HEK293T (cell line): ENCODE data around the gene ENDOD1.

Experiments
- ARNT ChIP-seq: fragments of 450-650 bp; IDR thresholded peaks from 2 replicates; pipeline ENCODE4 v1.6.1; 2017; ENCODE audit warnings: mild to moderate bottlenecking
- BHLHE40 ChIP-seq: fragments of 450-650 bp; IDR thresholded peaks from 2 replicates; pipeline ENCODE4 v1.6.1; 2016; ENCODE audit warnings: mild to moderate bottlenecking, moderate library complexity, borderline replicate concordance
- CTBP1 ChIP-seq: fragments of 450-650 bp; IDR thresholded peaks from 2 replicates; pipeline ENCODE4 v1.6.1; 2016; ENCODE audit warnings: borderline replicate concordance
- ELF4 ChIP-seq: fragments of 450-650 bp; IDR thresholded peaks from 2 replicates; pipeline ENCODE4 v1.6.1; 2017; ENCODE audit warnings: antibody characterized with exemption
- FOXK2 ChIP-seq: fragments of 450-650 bp; IDR thresholded peaks from 2 replicates; pipeline ENCODE4 v1.6.1; 2016; ENCODE audit warnings: mild to moderate bottlenecking
- FOXM1 ChIP-seq: fragments of 450-650 bp; IDR thresholded peaks from 2 replicates; pipeline ENCODE4 v1.6.1; 2017; ENCODE audit warnings: mild to moderate bottlenecking, borderline replicate concordance
- L3MBTL2 ChIP-seq: fragments of 450-650 bp; conservative IDR thresholded peaks from 2 replicates; pipeline ENCODE4 v1.6.1; 2016; ENCODE audit warnings: mild to moderate bottlenecking
- NFRKB ChIP-seq: fragments of 450-650 bp; IDR thresholded peaks from 2 replicates; pipeline ENCODE4 v1.6.1; 2016; ENCODE audit warnings: mild to moderate bottlenecking, moderate library complexity
- SUZ12 ChIP-seq: fragments of 450-650 bp; IDR thresholded peaks from 2 replicates; pipeline ENCODE4 v1.6.1; 2016; ENCODE audit warnings: mild to moderate bottlenecking

GRCh38 chr11:95104121-95104830 is 14.6 kb downstream of the ENDOD1 start:
- TF ChIP-seq ELF4: no peak
- TF ChIP-seq FOXM1: no peak
- no peak for TF ChIP-seq L3MBTL2
- TF ChIP-seq CTBP1: no peak
- TF ChIP-seq NFRKB: no peak
- TF ChIP-seq BHLHE40: no peak
- TF ChIP-seq SUZ12: no peak
- TF ChIP-seq FOXK2: no peak
- TF ChIP-seq ARNT: no peak
